Smooth muscle cell (in vitro differentiated cells): ENCODE results near the gene EEIG2. TPM values are rescaled to one million over a fixed set of nuclear protein-coding genes. Genes with fewer than 3 reads are reported as not detected.
"Not testable (repeated sequence)": the region's sequence is repeated elsewhere in the genome, so short reads cannot be mapped to it uniquely, and the experiment has no call there.

Experiments
- DNase-seq: peaks from one replicate; lab custom pipeline; 2025; ENCODE audit not compliant: unreplicated experiment; lab: John Stamatoyannopoulos, UW
- H2AFZ ChIP-seq: fragments of 200-600 bp; sonication (generic); 2 replicates; pipeline ENCODE4 v1.6.0; 2016; ENCODE audit warnings: antibody characterized with exemption, low read depth, mild to moderate bottlenecking
- H3F3A ChIP-seq: fragments of 200-600 bp; sonication (generic); 2 replicates; pipeline ENCODE4 v1.6.0; 2017; ENCODE audit warnings: antibody characterized with exemption, low read depth
- H3K27ac ChIP-seq: fragments of 200-600 bp; sonication (generic); 2 replicates; pipeline ENCODE4 v1.5.1; 2016; ENCODE audit warnings: low read depth, mild to moderate bottlenecking
- H3K27me3 ChIP-seq: fragments of 200-600 bp; sonication (generic); 2 replicates; pipeline ENCODE4 v1.6.1; 2016; ENCODE audit warnings: low read depth, mild to moderate bottlenecking
- H3K36me3 ChIP-seq: fragments of 200-600 bp; sonication (generic); 2 replicates; pipeline ENCODE4 v1.5.1; 2016; ENCODE audit warnings: low read depth
- H3K4me1 ChIP-seq: fragments of 200-600 bp; sonication (generic); 2 replicates; pipeline ENCODE4 v1.5.1; 2016; ENCODE audit warnings: low read depth
- H3K4me2 ChIP-seq: fragments of 200-600 bp; sonication (generic); 2 replicates; pipeline ENCODE4 v1.6.0; 2016; ENCODE audit warnings: mild to moderate bottlenecking
- H3K4me3 ChIP-seq: fragments of 200-600 bp; sonication (generic); 2 replicates; pipeline ENCODE4 v1.5.1; 2016; ENCODE audit warnings: mild to moderate bottlenecking
- H3K79me2 ChIP-seq: fragments of 200-600 bp; sonication (generic); 2 replicates; pipeline ENCODE4 v1.6.0; 2016; ENCODE audit warnings: low read depth, mild to moderate bottlenecking
- H3K9ac ChIP-seq: fragments of 200-600 bp; sonication (generic); 2 replicates; pipeline ENCODE4 v1.6.0; 2016; ENCODE audit warnings: low read depth
- H3K9me3 ChIP-seq: fragments of 200-600 bp; sonication (generic); replicated peaks from 2 replicates; pipeline ENCODE4 v1.5.1; 2016; ENCODE audit warnings: low read depth
- H4K20me1 ChIP-seq: fragments of 200-600 bp; sonication (generic); 2 replicates; pipeline ENCODE4 v1.6.0; 2016; ENCODE audit warnings: low read depth
- WGBS: methylation state at CpG from one replicate; pipeline ENCODE4 v1.1.7; 2016; ENCODE audit warnings: low lambda C conversion rate; 5-methylcytosine and 5-hydroxymethylcytosine counted together
- polyA plus RNA-seq: library from polyadenylated mRNA; unstranded; fragments of >200 nt; fragmentation: Nextera tagmentation; extraction: Ambion mirVana; gene quantifications from 2 replicates; pipeline ENCODE4 v1.2.1, GENCODE V29; 2016
- total RNA-seq: library from RNA; depleted of rRNA; stranded (reverse); fragments of >200 nt; gene quantifications from 2 replicates; pipeline ENCODE4 v1.2.3, GENCODE V29; 2014
- TF ChIP-seq, protein P1 (sequence below): fragments of 200-600 bp; sonication (generic); IDR thresholded peaks from 2 replicates; pipeline ENCODE4 v1.5.1; 2017; ENCODE audit warnings: borderline replicate concordance, mild to moderate bottlenecking, antibody characterized with exemption; ENCODE audit not compliant: insufficient read depth, poor library complexity, severe bottlenecking

The EEIG2 gene
- total and polyA plus RNA-seq, 2 experiments from 2014 or later = 3.7 to 8.0 TPM

GRCh38 chr1:108532730-108533129 is 27.2 kb upstream of the EEIG2 start:
- H3K4me2 ChIP-seq = no peak overlapping the region
- no peak overlapping the region for H3K27ac ChIP-seq
- TF ChIP-seq, protein P1, sequence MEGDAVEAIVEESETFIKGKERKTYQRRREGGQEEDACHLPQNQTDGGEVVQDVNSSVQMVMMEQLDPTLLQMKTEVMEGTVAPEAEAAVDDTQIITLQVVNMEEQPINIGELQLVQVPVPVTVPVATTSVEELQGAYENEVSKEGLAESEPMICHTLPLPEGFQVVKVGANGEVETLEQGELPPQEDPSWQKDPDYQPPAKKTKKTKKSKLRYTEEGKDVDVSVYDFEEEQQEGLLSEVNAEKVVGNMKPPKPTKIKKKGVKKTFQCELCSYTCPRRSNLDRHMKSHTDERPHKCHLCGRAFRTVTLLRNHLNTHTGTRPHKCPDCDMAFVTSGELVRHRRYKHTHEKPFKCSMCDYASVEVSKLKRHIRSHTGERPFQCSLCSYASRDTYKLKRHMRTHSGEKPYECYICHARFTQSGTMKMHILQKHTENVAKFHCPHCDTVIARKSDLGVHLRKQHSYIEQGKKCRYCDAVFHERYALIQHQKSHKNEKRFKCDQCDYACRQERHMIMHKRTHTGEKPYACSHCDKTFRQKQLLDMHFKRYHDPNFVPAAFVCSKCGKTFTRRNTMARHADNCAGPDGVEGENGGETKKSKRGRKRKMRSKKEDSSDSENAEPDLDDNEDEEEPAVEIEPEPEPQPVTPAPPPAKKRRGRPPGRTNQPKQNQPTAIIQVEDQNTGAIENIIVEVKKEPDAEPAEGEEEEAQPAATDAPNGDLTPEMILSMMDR = no peak
- H3K9me3 ChIP-seq = no peaks in the 10 kb centered on the region
- no peak for DNase-seq
- no peaks in the 10 kb centered on the region for H3K36me3 ChIP-seq
- H2AFZ ChIP-seq = no peak overlapping the region
- 70% methylated on average over 4 of the region's 4 CpGs for WGBS
- H3K4me3 ChIP-seq = no peak overlapping the region
- H4K20me1 ChIP-seq = no peaks in the 10 kb centered on the region
- no peak overlapping the region for H3K9ac ChIP-seq
- H3K79me2 ChIP-seq = no peaks in the 10 kb centered on the region
- H3F3A ChIP-seq = no peaks in the 10 kb centered on the region
- no peaks in the 10 kb centered on the region for H3K27me3 ChIP-seq
- no peaks in the 10 kb centered on the region for H3K4me1 ChIP-seq

DNA sequence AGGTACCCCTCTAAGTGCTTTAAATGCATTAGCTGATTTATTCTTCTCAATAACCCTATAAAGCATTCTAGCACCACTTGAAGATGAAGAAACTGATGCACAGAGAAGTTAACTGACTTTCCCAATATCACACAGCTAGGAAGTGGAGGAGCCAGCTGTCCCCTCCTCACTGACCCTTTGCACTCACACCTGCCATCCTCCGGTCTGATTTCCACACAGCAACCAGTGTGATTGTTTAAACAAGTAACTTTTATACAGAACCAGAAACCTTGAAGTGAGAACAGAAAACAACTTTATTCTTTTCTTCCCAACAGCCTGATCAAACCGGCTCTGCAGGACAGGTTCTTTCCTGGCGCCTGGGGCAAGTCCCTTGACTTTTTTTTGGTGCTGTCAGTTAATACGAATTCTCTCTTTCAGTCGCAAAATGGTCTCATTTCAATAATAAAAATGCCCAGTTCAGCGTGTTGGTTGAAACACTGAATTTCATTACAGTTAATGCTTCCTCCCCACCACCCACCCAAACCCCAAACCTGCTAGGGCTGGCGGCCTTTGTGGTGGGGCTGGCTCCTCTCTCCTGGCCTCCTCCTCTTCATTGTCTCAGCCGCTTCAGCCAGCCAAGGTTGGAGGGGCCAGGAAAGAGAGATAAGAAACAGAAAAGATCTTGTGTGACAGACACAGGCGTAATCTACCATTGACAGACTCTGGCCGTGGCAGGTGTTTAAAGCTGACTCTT is 26.4 kb upstream of the EEIG2 start:
- no peaks in the 10 kb centered on the region for H4K20me1 ChIP-seq
- no peaks in the 10 kb centered on the region for H3F3A ChIP-seq
- no peak overlapping the region for H2AFZ ChIP-seq
- H3K9ac ChIP-seq = no peak overlapping the region
- TF ChIP-seq, protein P1 = no peak
- no peaks in the 10 kb centered on the region for H3K9me3 ChIP-seq
- no peak overlapping the region for H3K4me3 ChIP-seq
- H3K27ac ChIP-seq = no peak overlapping the region
- H3K27me3 ChIP-seq = no peaks in the 10 kb centered on the region
- 50% methylated on average over 10 of the region's 10 CpGs for WGBS
- peak overlapping the region; percentile 8 for H3K4me2 ChIP-seq
- no peaks in the 10 kb centered on the region for H3K36me3 ChIP-seq
- H3K4me1 ChIP-seq = no peaks in the 10 kb centered on the region
- no peaks in the 10 kb centered on the region for H3K79me2 ChIP-seq
- no peak for DNase-seq

GRCh38 chr1:108534759-108535158 is 25.1 kb upstream of the EEIG2 start:
- Histone ChIP-seq H3K9me3 (no peaks in the 10 kb centered on the region), H3K36me3 (no peaks in the 10 kb centered on the region), H4K20me1 (no peaks in the 10 kb centered on the region), H3K27ac (no peak overlapping the region), H3K4me1 (no peaks in the 10 kb centered on the region), H3F3A (no peaks in the 10 kb centered on the region), H3K4me3 (no peak overlapping the region), H3K9ac (no peak overlapping the region), H3K27me3 (no peaks in the 10 kb centered on the region), H3K79me2 (no peaks in the 10 kb centered on the region), H3K4me2 (no peak overlapping the region), H2AFZ (no peak overlapping the region)
- DNase-seq = no peak
- TF ChIP-seq, protein P1 = no peak
- WGBS = 96% methylated on average over 3 of the region's 3 CpGs

- DNase-seq, H3K4me3 ChIP-seq, H3K4me1 ChIP-seq, H3K79me2 ChIP-seq, H3K9ac ChIP-seq, H3K27ac ChIP-seq, H3K4me2 ChIP-seq, H3K27me3 ChIP-seq, H2AFZ ChIP-seq, H3K36me3 ChIP-seq, H4K20me1 ChIP-seq, H3F3A ChIP-seq, H3K9me3 ChIP-seq: not testable (repeated sequence)
- 63% methylated on average over 5 of the region's 6 CpGs for WGBS
These were observed 24.5 kb upstream of the EEIG2 start for GRCh38 chr1:108535315-108535897.

GRCh38 chr1:108536021-108536420 is 23.9 kb upstream of the EEIG2 start:
- H3F3A ChIP-seq, H3K36me3 ChIP-seq, H2AFZ ChIP-seq, H3K9me3 ChIP-seq, H3K27me3 ChIP-seq, H3K79me2 ChIP-seq, H3K4me3 ChIP-seq, H3K9ac ChIP-seq, H4K20me1 ChIP-seq, H3K27ac ChIP-seq, H3K4me2 ChIP-seq, H3K4me1 ChIP-seq, DNase-seq: not testable (repeated sequence)
- 97% methylated on average over 14 of the region's 27 CpGs for WGBS

DNA sequence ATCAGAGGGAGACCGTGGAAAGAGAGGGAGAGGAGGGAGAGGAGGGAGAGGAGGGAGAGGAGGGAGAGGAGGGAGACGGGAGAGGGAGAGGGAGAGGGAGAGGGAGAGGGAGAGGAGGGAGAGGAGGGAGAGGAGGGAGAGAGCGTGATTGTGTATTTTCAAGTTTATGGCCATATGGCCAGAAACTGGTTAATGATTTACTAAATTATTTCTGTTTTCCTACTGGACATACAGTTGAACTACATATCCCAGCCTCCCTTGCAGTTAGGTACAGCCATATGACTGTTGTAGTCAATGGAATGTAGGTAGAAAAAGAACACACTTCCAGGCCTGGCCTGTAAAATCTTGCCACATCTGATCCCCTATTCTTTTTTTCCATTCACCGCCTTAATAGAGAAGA is 23.1 kb upstream of the EEIG2 start:
- H4K20me1 ChIP-seq, H3K36me3 ChIP-seq, DNase-seq, H3K27ac ChIP-seq, H2AFZ ChIP-seq, H3K79me2 ChIP-seq, H3F3A ChIP-seq, H3K4me1 ChIP-seq, H3K4me2 ChIP-seq, H3K9me3 ChIP-seq, H3K27me3 ChIP-seq, H3K9ac ChIP-seq, H3K4me3 ChIP-seq: not testable (repeated sequence)
- WGBS = 90% methylated on average over 2 of the region's 4 CpGs
